ENCODE data around the gene WSB1.

- TF ChIP-seq CTCF (IDR thresholded peaks at IDR 0.05; ENCODE audit: borderline replicate concordance, extremely low read depth, low read length, poor library complexity, severe bottlenecking) (no peak), EZH2 (IDR thresholded peaks at IDR 0.05; ENCODE audit: borderline replicate concordance, low read depth, low read length, severe bottlenecking) (no peak)
These were observed 33.5 kb downstream of the WSB1 start for GRCh38 chr17:27327397-27327796.

Measured in DND-41 (cell line).